Hematopoietic multipotent progenitor cell treated with erythropoietin and hydrocortisone succinate and interleukin-3 and kit ligand, for 8 days (in vitro differentiated cells): ENCODE data around the gene CD300LF.

Experiments used
- DNase-seq: peaks from one replicate; pipeline ENCODE4 v3.0.0-alpha.2; 2015

CD300LF gene

DNA sequence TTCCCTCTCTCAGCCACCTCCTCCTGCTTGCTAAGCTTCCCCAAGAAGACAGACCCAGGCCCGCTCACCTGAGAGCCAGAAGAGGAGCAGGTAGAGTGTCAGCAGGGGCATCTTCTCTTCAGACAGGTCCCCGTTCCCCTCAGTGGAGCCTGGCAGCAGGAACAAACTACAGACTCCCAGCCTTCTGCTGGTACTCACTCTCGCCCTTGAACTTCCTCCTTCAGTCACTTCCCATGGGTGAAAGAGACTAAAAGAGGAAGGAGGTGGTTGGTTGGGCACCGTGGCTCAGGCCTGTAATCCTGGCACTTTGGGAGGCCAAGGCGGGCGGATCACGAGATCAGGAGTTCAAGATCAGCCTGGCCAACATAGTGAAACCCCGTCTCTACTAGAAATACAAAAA lies at the start of gene CD300LF:
Gene CD300LF, minus strand, starts transcription at position 168 of the 400 bp plus-strand sequence. Its CDS starts 57 bp downstream, at position 111.
- no peak for DNase-seq

DNA sequence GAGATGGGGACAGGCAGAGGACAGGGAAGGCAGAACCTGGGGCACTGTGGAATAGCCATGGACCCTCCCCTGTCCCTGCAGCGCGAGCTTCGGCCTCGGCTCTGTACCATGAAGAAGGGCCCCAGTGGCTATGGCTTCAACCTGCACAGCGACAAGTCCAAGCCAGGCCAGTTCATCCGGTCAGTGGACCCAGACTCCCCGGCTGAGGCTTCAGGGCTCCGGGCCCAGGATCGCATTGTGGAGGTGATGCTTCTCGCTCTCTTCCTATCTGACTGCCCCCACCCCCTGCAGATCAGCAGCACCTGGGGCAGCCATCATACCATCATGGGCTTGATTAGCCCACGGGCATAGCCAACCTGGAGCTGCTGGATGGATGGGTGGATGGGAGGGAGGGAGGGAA lies 49.2 kb upstream of the CD300LF start:
- DNase-seq, result no peak

DNA sequence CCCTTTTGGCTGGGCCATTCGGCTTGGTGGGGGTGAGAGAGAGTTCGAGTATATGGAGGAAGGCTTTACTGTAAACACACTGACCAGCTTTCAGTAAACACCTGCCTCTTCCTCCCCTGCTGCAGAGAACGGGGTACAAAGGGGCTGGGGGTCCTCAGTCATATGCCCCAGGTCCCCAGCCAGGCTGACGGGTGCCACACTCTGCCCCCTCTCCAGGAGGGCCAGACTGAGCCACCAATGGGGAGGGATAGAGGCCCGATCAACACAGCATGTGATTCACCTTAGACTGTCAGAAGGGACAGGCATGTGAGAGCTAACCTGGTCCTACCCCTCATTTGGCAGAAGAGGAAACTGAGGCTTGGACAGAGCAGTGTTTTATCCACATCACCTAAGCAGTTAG lies 48.7 kb upstream of the CD300LF start:
- DNase-seq, result no peak

DNA sequence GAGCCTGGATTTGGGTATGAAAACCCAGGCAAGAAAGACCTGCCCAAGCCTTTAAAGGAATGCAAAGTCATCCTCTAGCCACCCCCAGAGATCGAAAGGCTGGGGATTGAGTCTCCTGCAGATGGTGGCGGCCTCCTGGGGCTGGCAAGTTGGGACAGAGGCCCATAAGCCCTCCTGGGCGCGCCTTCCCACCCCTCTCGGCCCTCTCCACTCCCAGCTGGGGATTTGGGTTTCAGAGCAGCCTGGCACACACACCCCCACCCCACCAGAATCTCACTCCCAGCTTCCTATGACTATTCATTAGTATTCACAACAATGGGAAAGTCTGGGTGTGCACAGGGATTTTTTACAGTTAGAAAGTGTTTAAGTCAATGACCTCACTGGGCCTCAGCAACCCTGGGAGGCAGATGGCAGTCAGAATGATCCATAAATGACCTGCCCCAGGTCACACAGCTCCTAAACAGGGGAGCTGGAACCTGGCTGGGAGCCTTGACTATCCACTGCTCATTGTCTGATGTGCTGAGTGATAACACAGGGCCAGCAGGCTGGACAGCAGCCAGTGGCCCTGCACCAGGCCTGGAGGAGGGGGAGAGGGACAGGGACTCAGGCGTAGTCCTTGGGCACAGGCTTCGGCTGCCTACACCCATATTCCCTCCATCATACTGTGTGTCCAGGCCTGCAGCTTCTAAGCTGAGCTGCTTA lies 47.8 kb upstream of the CD300LF start:
- DNase-seq, result no peak

DNA sequence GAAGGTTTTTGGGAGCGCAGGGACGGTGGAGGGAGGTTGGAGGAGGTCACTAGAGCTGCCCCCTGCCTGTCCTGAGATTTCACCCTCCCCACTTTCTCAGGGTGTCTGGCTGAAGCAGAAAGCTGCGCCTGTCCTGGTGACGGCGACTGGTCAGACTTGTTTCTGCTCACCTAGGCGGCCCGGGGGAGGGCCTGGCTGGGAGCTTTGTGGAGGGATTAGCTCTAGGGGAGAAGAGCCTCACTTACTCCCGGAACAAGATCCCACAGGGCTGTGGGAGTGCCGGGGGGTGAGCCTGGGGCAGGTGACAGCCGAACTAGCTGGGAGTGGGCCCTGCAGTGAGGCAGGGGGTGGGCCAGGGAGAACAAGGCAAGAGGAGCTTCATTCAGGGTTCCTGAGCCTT lies 47.2 kb upstream of the CD300LF start:
- no peak for DNase-seq

DNA sequence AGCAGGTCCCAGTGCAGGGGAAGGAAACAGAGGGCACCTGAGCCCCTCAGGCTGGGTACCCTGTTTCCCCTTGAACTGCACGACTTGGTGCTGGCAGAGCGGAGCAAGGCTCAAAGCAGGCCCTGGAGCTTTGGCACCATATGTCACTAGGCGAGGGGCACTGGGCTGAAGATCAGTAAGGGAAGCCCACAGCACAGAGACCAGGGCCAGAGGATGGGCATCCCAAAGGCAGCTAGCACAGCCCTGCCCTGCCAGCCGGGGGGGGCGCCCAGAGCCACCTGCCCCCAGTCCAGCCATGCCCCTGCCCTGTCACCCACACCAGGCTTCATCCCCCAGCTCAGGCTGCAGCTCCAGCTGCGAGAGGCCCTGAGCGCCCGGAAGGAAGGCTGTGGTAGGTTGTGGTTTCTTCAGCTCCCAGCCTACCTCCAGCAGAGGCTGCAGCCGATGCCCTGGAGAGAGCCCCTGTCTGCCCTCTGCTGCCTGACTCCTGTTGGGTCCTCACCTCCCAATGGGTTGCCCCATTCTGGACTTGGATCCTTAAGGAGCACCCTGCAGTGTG lies 46.6 kb upstream of the CD300LF start:
- peak; percentile 45 for DNase-seq

DNA sequence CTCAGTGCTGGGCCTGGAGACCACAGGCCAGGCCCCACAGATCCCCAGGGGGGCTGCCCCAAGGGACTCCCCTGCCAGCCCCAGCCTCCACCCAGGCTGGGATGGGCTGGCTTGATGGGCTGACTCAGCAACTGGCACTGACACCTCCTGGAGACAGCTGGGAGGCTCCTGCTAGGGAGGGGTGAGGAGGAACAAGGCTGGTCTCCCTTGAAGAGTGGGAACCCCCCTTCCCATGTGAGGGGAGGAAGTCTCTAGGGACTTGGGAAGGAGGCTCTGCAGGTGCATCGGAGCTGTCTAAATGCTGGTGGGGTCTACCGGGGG lies 46.1 kb upstream of the CD300LF start:
- peak; percentile 67 for DNase-seq

DNA sequence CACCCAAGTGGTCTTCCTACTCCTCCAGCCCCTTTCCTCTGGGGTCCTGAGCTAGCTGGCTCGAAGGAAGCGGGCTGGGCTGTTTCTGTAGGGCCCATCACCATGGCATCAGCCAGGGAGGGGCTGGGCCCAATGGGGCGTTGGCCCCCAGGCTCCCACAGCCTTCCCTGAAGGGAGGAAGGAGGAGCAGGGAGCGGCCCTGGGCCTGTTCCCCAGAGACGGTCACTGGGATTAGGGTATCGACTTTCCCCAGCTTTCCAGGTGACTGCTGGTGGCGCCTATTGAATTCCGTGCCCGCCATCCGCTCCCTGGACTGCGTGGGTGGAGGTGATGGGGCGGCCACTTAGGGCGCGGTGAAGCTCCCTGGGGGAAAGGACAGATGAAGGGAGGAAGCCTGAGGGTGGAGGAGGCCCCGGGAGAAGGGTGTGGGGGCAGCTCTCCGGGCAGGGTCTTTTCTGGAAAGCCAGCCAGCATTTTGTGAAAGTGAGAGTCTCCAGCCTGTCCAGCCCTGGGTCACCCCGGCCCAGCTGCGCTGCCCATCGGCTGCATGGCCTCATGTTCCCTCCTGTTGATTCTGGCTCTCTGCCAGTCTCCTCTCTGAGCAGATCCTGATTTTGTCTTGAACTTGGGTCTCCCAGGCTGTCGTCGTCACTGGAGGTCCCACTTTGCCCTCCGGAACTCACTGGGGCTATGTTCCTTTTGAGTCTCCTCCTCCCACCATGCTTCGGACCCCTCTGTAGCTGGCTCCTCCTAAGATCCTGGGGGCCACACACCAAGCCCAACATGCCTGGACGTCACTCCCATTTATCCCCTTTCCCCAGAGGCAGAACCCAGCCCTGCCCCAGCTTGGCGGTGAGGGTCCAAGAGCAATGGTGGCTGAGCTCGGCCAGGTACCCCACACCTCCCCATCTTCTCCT lies 45.5 kb upstream of the CD300LF start:
- no peak for DNase-seq

DNA sequence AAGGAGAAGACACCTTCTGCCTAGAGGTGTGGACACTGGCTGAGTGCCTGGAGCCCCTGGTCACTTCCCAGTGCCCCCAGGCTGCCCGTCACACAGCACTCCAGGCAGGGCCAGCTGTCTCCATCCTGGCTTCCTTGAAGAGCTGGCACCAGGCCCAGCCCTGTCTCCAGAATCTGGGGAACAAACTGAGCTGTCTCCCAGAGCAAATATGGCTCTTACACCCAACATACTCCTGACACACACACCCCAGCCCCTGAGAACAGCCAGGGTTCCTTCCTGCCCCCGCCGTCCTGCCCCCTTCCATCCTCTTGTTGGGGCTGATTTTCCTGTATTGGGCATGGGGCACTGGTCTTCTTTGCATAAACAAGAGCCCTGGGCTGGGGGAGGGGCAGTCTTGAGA lies 44.8 kb upstream of the CD300LF start:
- DNase-seq, result no peak

DNA sequence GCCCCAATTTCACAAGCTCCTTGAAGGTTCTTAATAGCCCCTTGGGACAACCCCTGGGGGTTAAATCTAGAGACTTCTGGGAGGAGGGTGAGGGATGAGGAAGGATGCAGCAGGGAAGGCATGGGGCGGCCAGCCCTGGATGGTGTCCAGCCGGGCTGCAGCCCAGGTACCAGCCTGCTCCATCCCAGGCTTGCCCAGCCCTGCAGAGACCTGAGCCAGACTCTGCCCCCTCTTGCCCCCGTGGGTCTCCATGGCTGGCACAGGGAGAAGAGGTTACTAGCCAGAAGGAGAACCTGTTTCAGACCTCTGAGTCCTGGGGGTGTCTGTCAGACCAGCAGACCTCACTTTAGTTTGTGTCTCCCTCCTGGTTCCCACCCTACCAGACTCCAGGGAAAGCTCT lies 44.2 kb upstream of the CD300LF start:
- no peak for DNase-seq

DNA sequence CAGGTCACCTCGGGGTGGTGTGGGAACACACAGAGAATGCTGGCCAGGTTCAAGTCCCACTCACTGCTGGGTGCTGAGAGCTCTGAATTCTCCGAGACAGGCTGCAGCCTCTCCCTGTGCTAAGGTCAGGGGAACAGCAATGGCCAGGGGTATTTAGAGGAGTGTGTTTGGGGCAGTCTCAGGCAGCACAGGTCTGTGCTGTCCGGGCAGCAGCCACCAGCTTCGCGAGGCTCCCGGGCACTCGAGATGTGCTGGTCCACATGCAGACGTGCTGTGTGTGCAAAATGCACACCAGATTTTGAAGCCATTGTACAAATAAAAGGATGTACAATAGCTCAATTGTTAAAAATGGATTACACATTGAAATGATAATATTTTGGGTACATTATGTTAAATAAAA lies 42.8 kb upstream of the CD300LF start:
- no peak for DNase-seq

DNA sequence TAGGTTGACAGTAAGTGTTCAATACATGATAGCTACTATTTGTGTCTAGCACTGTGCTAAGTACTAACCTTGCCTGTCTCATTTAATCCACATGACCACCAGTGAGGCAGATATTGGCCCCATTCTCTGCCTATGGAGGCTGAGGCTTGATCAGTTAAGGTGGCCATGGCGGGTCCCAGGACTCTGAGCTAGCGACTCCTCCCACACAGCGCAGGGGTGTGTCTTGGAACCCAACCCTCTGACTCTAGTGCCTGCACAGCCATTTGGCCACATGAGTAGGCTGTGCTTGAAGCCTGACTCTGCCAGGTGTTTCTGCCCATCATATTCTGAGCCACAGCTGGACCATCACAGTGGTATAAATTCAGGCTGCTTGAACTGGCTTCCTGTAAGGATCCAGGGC lies 42.1 kb upstream of the CD300LF start:
- peak; percentile 80 for DNase-seq

DNA sequence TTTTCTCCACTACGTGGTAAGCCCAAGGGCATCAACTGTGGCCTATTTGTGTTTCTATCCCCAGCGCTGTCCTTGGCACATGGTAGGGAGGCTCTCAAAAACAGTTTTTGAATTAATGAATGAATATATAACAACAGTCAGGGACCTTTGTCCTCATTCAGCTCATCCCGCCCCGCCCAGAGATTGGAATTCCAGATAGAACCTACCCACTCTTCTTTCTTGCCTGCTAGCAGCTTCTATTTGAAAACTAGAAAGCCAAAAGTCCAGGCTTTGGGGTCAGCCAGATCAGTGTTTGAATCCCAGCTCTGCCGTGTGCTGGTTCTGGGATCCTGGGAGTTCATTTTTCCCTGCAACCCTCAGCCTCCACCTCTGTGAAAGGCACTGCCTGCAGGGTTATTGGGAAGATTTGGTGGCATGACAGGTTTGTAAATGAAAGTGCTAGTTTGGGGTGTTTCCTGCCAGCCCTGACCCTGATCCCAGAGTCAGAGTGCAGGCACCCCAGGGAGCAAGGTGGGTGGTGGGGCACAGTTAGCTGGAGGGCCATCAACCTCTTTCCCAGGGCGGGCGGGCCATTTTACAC lies 40.2 kb upstream of the CD300LF start:
- DNase-seq, result no peak

DNA sequence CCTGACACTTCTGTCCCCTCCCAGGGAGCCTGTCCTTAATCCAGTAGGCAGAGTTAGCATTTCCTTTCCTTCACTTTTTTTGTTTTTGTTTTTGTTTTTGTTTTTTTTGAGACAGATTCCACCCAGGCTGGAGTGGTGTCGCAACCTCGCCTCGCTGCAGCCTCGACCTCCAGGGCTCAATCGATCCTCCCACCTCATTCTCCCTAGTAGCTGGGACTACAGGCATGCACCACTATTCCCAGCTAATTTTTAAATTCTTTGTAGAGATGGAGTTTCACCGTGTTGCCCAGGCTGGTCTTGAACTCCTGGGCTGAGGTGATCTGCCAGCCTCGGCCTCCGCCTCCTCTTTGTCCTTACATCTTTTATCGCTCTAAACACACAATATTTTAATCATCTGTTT lies 39.7 kb upstream of the CD300LF start:
- DNase-seq, result no peak

DNA sequence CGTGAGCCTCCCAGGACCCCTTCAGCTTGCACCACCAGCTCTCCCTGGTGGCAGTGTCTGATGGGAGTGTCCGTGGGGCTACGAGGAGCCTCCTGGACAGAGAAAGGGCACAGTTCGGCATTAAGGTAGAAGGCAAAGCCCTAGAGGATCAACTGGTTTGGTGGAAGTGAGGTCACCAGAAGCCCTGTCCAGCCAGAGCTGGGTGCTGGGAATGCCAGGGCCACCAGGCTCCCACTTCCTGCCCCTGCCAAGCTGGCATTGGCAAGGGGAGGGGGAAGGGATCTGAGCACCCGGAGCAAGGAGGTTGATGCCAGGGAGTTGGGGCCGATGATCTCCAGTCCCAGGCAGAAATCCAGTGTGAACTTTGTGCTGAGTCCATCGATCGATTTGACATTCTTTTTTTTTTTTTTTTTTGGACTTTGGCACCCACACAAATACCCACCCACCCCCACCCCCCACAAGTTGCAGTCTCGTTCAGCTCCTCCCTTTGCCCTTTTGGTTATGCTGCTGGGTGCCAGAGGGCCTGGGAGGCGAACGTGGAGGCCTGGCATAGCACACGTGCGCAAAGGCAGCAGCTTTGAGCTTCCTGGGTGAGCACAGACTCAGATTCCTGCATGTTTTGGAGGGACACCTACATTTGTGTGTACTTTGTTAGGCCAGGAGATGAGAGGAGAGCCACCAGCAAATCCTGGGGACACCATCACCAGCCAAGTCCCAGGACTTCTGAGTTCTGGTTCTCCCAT lies 37.8 kb upstream of the CD300LF start:
- DNase-seq, result no peak

DNA sequence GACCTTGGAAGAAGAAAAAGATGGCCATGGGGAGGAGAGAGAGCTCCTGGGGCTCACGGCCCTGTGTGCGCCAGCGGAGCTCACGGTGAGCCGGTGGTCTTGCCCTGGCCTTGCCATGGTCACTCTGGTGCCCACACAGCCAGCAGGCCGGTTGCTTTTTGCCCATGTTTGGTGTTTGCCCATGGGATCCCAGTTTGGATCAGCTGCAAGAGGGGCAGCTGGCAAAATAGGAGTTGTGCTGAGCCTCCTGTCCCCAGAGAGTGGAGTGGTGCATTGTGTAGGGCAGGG lies 37.3 kb upstream of the CD300LF start:
- no peak for DNase-seq

DNA sequence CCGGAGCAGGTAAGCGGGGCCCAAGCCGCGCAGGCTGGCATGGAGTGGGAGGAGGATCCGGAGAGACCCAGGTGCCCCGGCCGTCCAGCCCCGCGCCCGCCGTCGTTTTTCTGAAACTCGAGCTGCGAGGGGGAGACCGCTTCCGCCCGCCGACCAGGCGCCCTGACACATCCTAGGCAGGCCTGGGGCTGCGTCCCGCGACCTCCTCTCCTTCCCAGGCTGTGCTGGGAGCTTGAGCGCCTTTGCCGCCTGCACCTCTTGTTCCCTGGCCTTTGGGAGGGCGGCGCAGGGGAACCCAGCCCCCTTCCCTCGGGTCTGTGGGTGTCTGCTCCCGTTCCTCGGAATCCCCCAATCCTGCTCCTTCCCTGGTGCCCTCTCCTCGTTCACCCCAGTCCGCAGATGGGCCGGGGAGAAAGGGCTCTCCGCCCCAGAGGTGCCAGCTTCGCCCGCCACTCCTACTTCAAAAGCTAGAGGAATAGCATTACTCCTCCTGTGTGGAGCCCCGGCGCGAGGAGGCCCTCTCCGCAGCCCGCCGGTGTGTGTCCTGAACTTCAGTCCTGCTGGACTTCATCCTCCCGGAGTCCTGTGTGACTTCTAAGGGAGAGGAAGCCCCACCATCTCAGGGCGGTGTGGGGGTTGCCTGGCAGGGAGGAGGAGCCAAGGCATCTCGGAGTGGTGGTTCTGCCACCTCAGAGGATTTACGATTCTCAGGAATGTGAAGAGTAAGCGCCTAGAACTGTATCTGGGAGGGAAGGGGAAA lies 36.7 kb upstream of the CD300LF start:
- no peak for DNase-seq

DNA sequence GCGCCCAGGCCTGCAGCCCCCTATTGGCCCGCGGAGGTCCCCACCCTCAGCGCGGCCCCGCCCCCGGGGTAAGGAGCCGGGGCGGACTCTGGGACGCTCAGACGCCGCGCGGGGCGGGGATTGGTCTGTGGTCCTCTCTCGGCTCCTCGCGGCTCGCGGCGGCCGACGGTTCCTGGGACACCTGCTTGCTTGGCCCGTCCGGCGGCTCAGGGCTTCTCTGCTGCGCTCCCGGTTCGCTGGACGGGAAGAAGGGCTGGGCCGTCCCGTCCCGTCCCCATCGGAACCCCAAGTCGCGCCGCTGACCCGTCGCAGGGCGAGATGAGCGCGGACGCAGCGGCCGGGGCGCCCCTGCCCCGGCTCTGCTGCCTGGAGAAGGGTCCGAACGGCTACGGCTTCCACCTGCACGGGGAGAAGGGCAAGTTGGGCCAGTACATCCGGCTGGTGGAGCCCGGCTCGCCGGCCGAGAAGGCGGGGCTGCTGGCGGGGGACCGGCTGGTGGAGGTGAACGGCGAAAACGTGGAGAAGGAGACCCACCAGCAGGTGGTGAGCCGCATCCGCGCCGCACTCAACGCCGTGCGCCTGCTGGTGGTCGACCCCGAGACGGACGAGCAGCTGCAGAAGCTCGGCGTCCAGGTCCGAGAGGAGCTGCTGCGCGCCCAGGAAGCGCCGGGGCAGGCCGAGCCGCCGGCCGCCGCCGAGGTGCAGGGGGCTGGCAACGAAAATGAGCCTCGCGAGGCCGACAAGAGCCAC lies 36.0 kb upstream of the CD300LF start, which contains the start of gene NHERF1:
Gene NHERF1, plus strand, starts transcription at position 100 of the 750 bp plus-strand sequence. Its CDS starts 219 bp downstream, at position 319.
- peak; percentile 93 for DNase-seq

DNA sequence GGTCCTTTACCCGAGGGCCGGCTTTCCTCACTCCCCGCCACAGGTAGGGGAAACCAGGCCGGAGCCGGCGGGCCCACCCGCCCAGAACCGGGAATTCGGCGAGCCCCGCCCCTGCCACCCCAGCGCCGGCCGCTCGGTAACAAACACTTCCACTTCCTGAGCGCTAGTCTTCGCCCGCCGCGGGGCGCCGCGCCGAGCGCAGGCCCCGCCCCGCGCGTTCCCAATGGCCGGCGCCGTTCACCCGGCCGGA lies 35.5 kb upstream of the CD300LF start:
- no peak for DNase-seq

DNA sequence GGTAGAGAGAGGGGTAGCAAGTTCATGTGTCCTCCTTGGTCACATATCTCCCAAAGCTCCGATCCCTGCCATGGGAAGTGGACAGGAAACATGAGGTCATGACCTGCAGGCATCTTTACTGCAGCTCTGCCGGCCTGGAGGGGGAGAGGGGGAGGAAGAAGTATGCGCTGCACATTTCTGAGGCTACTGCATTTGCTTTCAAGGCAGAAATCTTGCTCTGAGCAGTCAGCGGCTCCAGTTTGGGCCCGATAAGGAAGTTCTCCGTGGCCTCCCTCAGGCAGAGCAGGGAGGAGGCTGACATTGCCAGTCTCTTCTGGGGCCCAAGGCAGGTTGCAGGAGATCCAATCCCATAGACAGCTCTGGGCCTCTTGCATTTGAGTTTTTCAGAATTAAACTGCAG lies 34.2 kb upstream of the CD300LF start:
- DNase-seq, result peak; percentile 76

DNA sequence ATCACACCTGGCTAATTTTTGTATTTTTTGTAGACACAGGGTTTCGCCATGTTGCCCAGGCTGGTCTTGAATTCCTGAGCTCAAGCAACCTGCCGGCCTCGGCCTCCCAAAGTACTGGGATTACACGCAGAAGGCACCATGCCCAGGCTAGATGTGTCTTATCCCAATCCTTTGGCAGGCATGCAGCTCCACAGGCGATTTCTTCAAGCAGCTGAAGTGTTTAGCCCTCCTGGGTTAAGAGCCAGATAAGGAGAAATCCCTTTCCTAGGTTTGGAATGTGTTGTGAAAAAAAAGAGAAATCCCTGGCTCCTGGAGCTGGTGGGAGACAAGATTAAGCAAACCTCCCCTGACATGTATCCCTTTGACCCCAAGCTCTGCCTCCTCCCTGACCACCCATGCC lies 33.7 kb upstream of the CD300LF start:
- no peak for DNase-seq
